HG02840 (cell line): ENCODE data around the gene NCKAP5.
"Not testable (repeated sequence)": the region's sequence is repeated elsewhere in the genome, so short reads cannot be mapped to it uniquely, and the experiment has no call there.

Experiments used
- ATAC-seq: cut with Tn5 transposase; IDR thresholded peaks from one replicate; pipeline ENCODE4 v1.9.1; 2021; ENCODE audit warnings: mild to moderate bottlenecking, moderate library complexity, moderate number of reproducible peaks; ENCODE audit not compliant: unreplicated experiment, low FRiP score

Gene NCKAP5

DNA sequence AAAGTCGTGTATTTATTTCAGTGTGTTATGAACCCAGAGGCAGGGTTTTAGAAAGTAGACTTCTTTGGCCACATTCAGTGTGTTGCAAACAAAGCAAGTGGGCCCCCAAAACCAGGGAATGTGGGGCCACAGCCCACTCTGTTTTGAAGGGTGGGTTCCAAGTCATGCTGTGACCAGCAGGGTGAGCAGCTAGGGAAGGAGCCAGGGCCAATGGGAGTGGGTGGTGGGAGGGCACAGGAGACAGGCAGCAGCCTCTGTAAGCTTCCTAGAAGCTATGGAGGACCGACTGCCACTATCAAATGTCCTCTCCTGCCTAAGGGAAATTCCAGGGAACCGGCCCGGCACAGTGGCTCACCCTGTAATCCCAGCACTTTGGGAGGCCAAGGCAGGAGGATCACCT lies 847.9 kb downstream of the NCKAP5 start:
- ATAC-seq, result no peak

DNA sequence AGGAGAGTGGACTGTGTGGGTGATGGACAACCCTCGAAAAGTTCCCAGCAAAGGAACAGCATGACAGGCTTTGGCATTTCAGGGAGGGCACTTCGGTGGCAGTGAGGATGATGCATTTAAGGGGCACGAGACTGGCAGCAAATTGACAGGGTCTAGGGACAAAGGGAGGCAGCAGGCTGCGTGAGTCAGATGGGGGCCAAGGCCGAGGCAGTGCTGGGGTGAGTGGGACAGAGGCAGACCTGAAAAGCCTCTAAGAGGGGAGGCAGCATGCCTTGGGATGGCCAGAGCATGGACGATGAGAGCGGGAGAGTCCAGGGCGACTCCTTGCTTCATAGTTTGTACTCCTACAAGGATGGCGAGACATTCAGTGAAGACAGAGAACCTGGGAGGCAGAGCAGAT lies 848.8 kb downstream of the NCKAP5 start:
- ATAC-seq, result no peak

DNA sequence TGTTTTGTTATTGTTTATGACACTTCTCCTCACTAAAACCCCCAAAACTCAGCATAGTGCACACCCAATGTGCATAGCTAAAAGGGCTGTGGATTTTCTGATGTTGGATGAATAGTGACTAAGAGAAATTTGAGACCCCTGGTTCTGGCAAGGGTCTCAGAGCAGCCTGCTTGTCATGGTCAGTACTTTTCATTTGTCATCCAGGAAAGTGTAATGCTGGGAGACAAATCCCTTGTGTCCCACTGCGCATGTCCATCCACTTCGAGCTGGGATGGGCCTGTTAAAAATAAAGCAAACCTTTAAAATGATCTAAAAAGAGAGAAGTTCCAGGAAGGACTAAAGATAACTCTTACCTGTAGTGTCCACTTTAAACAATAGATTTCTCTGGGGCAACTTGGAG lies 851.3 kb downstream of the NCKAP5 start:
- no peak for ATAC-seq

DNA sequence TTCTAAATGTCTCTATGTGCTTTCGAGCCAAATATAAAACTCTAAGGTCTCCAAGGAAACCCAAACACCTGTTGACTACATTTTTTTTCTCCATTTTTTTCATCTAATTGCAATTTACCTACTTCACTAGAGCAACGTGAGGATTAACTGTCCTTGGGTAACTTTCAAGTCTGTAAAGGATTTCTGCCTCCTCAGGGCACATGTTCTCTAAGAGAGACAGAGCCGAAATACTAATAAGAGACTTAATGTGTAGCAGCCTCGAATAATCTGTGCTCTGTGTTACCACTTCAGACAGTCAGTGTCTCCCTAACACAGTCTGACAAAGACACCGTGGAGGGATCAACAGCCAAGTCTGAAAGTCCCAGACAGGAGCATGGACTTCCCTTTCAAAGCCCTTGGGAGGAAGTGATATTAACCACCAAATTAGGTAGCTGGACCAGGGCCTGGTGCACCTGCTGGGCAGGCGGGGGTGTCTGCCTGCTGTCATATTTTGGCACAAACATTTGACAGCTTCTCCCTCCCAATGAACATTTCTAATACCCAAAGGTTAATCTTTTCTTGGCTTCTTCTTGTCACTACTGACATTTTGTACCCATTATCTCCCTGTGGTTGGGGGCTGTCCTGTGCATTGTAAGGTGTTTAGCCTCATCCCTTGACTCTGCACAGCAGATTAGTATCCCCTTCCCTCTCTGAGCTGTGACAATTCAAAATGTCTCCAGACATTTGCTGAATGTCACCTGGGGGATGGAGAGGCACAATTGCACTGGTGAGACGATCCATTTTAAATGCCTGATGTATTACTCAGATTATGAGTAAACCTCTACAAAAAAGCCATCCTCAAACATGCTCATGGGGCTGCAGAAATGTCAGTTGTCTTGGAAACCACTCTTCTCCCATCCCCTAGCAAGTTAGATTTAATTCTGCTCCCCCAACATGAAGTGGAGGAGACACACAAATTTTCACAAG lies 852.6 kb downstream of the NCKAP5 start:
- peak; percentile 85 for ATAC-seq

DNA sequence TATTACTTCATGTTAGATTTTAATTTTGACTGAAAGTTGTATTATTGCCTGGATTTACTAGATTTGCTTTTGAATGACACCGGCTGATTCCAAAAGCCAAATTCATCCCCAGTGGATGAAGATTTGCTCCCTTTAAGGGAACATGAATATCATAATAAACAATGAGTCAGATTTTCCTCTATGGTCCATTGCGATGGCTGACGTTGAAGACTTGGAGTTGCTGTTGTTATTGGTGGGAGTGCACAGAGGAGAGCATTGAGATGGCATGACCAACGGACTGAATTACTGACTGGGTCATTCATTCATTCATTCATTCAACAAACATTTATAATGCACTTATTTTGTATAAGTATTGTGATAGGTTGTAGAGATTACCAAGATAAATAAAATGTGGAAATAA lies 864.9 kb downstream of the NCKAP5 start:
- no peak for ATAC-seq

DNA sequence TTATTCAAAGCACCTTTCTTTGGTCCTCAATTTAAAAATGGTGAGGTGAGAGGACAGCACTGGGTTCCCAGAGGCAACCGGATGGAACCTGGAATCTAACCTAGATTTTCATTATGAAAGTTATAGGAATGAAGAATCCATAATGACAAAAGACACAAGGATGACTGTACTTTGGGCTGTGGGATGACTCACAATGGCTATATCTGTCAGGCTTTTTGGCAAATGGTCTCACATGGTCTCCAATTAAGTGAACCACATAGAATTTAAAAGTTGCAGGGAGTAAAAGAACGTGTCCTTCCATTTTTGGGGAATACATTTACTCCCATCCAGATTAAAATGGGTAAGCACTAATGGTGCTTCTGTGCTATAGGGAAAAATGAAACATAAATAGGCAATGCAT lies 866.5 kb downstream of the NCKAP5 start:
- no peak for ATAC-seq

DNA sequence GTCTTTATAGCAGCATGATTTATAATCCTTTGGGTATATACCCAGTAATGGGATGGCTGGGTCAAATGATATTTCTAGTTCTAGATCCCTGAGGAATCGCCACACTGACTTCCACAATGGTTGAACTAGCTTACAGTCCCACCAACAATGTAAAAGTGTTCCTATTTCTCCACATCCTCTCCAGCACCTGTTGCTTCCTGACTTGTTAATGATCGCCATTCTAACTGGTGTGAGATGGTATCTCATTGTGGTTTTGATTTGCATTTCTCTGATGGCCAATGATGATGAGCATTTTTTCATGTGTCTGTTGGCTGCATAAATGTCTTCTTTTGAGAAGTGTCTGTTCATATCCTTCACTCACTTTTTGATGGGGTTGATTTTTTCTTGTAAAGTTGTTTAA lies 868.5 kb downstream of the NCKAP5 start:
- not testable (repeated sequence) for ATAC-seq

DNA sequence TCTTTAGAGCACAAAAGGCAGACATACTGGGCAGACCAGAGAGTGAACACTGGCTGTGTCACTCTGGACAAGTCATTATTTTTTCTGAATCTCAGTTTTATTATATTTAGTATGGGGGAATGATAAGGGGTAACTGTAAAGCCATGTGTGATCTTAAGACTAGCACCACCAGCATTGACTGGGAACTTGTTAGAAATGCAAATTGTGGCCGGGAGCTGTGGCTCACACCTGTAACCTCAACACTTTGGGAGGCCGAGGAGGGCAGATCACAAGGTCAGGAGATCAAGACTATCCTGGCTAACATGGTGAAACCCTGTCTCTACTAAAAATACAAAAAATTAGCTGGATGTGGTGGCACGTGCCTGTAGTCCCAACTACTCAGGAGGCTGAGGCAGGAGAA lies 869.9 kb downstream of the NCKAP5 start:
- not testable (repeated sequence) for ATAC-seq

DNA sequence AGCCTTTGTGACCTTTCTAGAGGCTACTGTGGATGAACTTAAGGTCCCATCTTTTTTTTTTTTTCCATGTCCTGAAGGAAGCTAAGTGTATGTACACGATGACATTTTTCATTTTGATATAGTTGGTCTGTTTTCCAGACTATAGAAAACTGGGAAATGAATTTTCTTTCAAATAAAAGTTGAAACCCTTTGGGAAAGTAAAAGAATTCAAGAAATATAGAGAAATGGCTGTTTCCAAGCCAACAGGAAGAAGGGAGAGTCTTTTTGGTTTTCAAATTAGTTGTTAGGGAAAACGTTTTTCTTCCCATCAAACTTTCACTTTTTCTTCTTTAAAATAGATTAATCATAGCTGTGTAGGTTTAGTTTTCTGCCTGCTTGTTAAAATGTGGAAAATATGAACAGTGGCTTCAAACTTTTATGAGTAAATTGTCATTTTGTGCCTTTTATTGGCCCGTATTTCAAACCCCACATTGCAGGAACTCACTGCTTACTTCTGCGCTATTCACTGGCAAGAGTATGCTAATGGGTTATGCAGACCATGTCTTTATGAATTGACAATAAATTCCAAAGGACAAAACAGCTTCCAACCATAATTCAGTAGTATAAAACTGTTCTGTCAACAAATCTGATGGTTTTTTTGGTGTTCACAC lies 870.6 kb downstream of the NCKAP5 start:
- ATAC-seq, result no peak

DNA sequence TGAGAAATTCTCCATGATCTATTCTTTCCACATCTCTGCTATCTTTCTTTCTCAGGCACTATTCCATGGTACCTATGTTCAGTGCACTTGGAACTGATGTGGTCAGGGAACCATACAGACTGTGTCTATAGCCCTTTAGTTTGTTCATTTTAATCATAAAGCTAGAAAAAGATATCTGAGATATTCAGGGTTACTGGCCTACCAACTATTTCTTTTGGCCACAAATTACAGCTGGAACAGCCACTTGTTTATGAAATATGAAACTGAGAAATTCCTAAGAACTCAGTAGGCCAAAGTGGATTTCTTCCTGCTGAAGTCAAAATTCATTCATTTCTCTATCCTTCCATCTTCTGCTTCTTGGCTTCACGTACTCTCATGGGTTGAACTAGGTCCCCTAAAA lies 875.4 kb downstream of the NCKAP5 start:
- no peak for ATAC-seq

DNA sequence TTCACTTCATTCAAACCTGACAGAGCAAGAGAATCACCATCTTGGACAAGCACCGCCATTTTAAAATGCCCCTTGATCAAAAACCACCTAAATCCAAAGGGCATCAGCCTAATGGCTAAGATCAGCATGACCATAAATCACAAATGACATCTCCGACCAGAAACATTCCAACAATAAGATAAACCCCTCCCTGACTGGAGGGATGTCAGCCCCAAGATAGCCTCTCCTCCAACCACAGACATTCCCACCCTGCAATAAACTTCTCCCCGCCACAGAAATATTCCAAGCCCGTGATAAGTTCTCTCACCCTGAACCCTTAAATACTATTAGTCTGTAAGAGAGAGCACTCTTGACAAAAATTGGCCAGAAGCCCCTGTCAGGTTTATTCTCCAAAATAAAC lies 876.7 kb downstream of the NCKAP5 start:
- no peak for ATAC-seq

DNA sequence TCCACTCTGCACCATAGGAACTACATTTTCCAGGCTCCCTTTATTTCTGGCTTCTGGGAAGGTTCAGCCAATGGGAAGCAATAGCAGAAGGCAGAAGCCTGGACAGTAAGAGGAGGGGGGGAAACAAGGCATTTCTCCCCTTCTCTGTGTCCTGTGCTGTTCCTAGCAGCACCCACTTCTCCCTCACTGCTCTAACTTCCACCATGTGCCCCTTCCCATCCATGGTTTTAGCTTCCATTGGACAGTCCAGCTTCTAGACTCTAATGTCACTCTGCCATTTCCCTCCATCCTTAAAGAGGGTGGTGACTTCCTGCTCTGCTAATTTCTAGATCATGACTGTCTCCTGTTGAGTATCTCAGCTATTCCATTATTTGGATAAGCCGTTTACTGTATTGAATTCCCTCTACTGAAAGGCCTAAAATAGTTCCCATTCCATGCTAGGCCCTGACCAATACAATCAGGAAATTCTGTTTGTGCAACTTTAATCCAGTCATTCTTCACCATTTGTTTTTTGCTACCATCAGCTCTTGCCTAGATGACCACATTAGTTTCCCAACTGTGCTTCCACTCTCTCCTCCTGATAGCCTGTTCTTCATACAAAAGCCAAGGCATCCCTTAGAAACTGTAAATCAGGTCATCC lies 877.5 kb downstream of the NCKAP5 start:
- no peak for ATAC-seq

DNA sequence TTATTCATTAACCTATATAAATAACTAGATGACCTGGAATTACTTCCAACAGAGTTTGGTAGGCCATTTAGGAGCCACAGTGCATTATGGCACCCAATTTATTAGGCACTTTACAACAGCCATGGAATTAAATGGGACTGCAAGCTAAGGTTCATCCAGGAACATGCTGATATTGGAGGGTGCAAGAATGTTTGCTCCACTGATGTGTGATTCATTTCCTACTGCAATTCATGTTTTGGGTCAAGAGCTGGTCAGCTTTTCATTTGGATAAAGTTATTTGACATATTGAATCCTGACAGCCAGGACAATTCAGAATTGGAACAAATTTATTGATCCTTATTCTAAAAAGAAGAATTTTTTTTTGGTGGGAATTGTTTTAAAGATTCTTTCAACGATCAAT lies 886.5 kb downstream of the NCKAP5 start:
- no peak for ATAC-seq

DNA sequence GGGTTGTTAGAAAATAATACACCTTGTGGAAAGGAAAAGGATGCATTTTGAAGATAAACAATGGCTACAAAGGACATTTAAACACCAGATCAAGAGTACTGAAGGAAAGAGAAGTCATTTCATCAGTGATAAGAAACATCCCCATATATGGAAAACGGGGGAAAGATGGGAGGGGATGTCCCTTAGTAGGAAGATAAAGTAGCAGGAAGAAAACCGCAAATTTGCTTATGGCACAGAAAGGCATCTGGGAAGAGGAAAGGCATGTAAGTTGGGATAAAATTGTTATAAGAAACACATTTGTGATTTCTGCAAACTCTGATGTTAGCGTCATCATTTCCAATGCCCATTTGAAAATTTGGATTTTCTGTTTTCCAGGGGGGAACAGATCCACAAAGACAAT lies 887.7 kb downstream of the NCKAP5 start:
- ATAC-seq, result no peak

DNA sequence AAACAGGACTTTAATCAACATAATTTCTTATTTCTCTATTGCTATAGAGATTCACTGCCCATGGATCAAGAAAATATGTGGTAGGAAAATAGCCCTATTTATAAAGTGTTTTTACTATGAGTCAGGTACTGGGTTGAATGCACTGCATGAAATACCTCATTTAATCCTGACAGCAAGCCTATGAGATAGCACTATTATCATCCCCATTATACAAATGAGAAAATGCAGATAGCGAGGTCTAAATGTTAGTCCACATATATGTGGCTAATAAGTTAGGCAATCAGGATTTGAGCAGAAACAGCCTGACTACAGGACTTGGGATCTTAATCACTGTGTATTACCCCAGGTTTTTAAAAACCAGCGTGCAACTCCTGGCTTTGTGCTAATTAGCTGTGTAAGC lies 889.8 kb downstream of the NCKAP5 start:
- ATAC-seq, result no peak

DNA sequence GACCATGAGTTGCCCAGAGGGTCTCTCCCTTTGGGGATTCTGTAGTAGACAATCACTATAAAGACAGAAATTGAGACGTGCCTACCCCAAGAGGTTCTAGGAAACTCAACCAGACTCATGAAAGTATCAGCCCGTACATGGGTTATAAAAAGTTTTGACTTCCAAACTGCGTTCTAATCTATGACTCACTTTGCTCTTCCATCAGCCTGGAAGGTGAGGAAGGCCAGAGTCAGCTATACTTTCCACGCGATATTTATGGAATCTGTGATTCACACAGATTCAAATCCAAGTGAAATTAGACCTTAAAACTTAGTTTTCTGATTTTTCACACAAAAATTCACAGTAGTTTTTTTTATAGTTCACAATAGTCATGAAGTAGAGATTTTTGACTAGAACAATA lies 890.6 kb downstream of the NCKAP5 start:
- no peak for ATAC-seq

DNA sequence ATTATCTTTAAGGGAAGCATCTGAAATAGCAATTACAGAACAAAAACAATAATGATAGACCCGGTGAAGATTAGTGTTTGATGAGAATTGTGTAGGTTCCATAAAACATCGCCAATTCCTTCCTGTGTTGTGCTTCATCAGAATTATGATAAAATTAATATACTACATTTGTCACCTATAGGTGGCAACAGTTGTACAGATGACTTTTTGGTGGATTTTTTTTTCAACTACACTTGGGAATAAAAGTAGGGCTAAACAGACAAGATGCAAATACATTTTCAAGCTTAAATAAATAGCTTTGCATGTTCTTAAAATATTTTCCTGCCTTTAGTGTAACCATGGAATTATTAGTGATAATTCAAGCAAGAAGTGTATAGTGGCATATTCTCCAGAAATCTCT lies 891.3 kb downstream of the NCKAP5 start:
- ATAC-seq, result no peak

DNA sequence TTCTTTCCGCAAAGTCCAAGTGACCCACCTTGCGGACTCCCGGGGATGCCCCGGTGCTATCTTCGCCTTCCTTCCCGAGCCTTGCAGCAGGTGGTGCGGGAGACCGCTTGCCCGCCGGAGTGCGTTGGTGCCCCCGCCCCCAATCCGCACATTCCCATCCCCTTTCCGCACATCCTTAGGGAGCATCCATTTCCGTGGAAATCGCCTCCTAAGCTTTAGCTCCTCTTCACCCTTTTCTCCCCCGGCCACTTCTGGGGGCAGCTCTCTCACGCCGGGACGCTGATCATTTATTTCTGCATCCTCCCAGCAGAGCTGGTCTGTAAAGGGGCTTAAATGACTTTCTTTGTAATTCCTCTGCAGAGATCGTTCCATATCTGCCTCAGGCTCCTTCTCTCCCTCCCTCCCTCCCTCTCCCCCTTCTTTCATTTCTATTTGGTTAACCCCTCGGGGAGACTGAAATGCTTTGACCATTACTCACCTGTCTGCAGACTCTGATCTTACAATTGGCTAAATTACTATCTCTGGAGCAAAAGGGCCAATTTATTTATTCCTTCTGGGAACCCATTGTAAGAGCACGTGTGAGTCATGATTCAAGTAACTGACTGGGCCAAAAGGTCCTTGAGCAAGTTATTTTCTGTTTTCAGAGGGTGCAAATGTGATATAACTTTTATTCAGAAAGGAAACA lies 897.0 kb downstream of the NCKAP5 start:
- no peak for ATAC-seq

DNA sequence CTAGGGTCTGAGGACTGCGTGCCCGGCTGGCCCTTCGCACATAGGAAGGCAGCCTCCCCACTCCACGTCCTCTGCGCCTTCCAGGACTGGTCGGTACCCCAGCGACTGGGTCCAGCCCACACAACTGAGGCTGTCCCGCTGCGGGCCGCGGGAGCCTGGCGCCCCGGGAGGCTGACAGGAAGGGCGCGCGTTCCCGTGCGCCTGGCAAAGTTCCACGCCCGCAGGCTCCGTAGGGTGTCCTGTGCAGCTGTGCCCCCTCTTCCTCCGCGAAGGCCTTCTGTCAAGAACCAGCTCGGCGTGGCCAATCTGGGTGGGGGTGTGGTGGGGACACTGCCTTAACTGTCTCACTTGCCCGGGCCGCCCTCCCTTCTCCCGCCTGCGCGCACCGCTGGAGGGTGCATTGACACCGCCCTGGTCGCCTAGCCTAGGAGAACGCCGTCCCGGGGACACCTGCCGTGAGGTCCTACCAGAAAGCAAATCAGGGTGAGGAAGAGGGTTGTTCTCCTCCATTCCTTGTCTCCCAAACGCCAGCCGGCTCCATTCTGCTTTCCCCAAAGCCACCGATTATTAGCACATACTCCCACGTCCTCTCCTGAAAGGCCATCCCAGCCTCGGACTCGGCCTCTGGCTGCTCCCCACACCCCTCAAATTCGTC lies 897.6 kb downstream of the NCKAP5 start:
- ATAC-seq, result no peak

DNA sequence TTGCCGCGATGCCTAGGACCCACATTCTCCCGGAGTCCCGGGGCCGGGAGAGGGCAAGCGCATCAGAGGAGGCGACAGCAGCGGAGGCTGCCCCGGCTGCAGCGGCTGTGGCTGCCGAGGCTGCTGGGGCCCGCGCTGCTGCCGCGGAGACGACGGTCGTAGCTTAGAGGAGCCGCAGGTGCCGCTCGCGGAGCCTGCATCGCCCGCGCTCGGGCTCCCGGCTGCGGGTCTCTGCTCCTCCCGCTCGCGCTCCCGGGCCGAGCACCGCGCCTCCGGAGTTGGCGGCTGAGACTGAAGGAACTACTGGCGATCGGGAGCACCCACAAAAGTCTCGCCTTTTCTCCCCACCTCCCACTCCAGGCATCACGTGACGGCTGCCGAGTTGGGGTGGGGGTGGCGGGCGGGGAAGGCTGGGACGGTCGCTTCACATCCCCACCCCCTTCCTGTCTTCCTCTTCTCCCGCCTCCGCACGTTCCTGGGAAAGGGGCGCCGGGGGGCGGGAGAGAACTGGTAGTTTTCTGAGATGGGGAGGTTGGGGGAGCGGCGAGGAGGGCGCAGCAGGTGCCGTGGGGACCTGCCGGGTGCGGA lies 898.3 kb downstream of the NCKAP5 start, which contains the start of gene LYPD1:
TSS of gene LYPD1 (minus strand) at position 298 of the 588 bp plus-strand sequence. CDS start at position 25, 273 bp downstream.
- no peak for ATAC-seq
